Colonic mucosa (tissue), 4 donors: ENCODE results near the gene PSD4. TPM values are rescaled to one million over a fixed set of nuclear protein-coding genes. Genes with fewer than 3 reads are reported as not detected.

Experiments
- DNase-seq: peaks from one replicate; pipeline ENCODE4 v3.0.0-alpha.2; 2020
- H3K27ac ChIP-seq: fragments of 200-600 bp; one replicate; pipeline ENCODE4 v1.8.0; 2021
- H3K27me3 ChIP-seq: fragments of 200-600 bp; one replicate; pipeline ENCODE4 v1.8.0; 2021
- H3K36me3 ChIP-seq: fragments of 200-600 bp; one replicate; pipeline ENCODE4 v1.8.0; 2021
- H3K4me1 ChIP-seq: fragments of 200-600 bp; one replicate; pipeline ENCODE4 v1.8.0; 2021; ENCODE audit warnings: mild to moderate bottlenecking
- H3K4me3 ChIP-seq: fragments of 200-600 bp; one replicate; pipeline ENCODE4 v1.8.0; 2021
- H3K9ac ChIP-seq, 2 donors: one replicate each; pipeline ENCODE4 v1.7.0; 2013; ENCODE audit warnings: control low read depth in 2 of 2, low read depth in 2 of 2, low read length in 2 of 2
- H3K9me3 ChIP-seq: fragments of 200-600 bp; one replicate; pipeline ENCODE4 v1.8.0; 2021
- intact Hi-C: fragments of 100-400 bp; cut with DNase I; formaldehyde crosslinking; loops from one replicate; pipeline ENCODE4 v1.14.1; 2022
- total RNA-seq, 2 donors: library from RNA; stranded (reverse); fragmentation: NEBNext Ultra II Directional in 1 of 2; extraction: Animal tissue kit (Norgen Biotek cat#: 25700) in 1 of 2; gene quantifications; one replicate each; pipeline ENCODE4 v1.2.1, GENCODE V29; 2021
- TF ChIP-seq, protein P1 (sequence below): fragments of 200-600 bp; IDR thresholded peaks from one replicate; pipeline ENCODE4 v1.8.0; 2022; ENCODE audit warnings: antibody characterized with exemption, mild to moderate bottlenecking
- donor health status: healthy.
- donor health status: DM: no; HTN: no; CAD: no.
- donor health status: DM: no; HTN: no; CAD: no.

PSD4 gene
- total RNA-seq, 2 donors from 2014 or later, result 36.5 to 50.6 TPM

DNA sequence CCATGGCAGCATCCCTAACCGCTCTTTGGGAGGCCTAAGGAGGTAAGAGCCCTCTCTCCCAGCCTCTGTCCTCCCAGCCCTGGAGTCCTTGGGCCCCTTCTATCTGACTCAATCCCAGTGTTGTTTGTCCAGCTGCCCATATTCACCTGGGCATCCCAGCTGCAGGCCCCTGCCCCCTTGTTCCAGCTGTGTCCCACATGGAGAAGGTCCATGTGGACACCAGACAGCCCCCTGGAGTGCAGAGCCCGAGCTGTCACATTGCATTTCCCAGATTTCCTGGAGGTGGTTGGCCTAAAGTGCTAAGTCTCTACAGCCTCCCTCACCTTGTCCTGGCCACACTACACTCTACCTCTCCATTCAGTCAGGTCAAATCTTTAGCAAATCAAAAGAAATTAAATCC lies 42.5 kb downstream of the PSD4 start:
- Histone ChIP-seq H3K9ac (no peak overlapping the region), H3K27me3 (no peaks in the 10 kb centered on the region), H3K9me3 (no peaks in the 10 kb centered on the region), H3K4me1 (peaks cover 8% of the 10 kb centered on the region), H3K4me3 (no peak overlapping the region), H3K27ac (no peak overlapping the region), H3K36me3 (no peaks in the 10 kb centered on the region)
- TF ChIP-seq, protein P1, sequence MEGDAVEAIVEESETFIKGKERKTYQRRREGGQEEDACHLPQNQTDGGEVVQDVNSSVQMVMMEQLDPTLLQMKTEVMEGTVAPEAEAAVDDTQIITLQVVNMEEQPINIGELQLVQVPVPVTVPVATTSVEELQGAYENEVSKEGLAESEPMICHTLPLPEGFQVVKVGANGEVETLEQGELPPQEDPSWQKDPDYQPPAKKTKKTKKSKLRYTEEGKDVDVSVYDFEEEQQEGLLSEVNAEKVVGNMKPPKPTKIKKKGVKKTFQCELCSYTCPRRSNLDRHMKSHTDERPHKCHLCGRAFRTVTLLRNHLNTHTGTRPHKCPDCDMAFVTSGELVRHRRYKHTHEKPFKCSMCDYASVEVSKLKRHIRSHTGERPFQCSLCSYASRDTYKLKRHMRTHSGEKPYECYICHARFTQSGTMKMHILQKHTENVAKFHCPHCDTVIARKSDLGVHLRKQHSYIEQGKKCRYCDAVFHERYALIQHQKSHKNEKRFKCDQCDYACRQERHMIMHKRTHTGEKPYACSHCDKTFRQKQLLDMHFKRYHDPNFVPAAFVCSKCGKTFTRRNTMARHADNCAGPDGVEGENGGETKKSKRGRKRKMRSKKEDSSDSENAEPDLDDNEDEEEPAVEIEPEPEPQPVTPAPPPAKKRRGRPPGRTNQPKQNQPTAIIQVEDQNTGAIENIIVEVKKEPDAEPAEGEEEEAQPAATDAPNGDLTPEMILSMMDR, result no peak
- intact Hi-C loops, result no loop called here
- DNase-seq, result no peak

DNA sequence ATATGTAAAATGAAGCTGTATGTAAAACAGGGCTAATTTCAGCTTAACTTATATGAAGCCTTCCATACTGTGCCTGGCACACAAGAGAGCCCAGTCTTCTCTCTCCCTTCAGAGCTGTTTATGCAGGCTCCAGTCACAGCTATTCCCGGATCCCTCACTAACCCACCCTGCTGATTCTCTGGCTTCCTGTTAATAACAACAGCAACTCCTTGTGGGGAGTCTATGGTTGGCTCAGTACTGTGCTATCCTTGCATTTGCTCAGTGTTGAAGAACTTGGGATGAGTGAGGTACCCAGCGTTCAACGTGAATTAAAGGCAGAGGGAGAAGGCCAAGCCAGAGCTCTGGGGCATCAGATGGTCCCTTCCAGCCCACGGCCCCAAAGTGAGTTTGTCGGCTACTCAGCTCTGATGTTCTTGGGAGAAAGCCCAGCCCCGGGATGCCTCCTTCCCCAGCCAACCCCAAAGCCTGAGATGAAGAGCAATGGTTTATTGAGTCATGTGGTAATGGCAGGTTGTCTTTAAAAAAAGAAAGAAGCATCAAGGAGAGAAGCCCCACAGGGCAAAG lies 43.2 kb downstream of the PSD4 start:
- intact Hi-C loops, result no loop called here
- TF ChIP-seq, protein P1, result no peak
- no peaks in the 10 kb centered on the region for H3K36me3 ChIP-seq
- H3K27me3 ChIP-seq, result no peaks in the 10 kb centered on the region
- H3K4me1 ChIP-seq, result peaks cover 8% of the 10 kb centered on the region
- no peaks in the 10 kb centered on the region for H3K9me3 ChIP-seq
- no peak overlapping the region for H3K27ac ChIP-seq
- no peak for DNase-seq
- no peak overlapping the region for H3K4me3 ChIP-seq
- H3K9ac ChIP-seq, result peak overlapping the region in 1 of 2 donors; percentile 28

DNA sequence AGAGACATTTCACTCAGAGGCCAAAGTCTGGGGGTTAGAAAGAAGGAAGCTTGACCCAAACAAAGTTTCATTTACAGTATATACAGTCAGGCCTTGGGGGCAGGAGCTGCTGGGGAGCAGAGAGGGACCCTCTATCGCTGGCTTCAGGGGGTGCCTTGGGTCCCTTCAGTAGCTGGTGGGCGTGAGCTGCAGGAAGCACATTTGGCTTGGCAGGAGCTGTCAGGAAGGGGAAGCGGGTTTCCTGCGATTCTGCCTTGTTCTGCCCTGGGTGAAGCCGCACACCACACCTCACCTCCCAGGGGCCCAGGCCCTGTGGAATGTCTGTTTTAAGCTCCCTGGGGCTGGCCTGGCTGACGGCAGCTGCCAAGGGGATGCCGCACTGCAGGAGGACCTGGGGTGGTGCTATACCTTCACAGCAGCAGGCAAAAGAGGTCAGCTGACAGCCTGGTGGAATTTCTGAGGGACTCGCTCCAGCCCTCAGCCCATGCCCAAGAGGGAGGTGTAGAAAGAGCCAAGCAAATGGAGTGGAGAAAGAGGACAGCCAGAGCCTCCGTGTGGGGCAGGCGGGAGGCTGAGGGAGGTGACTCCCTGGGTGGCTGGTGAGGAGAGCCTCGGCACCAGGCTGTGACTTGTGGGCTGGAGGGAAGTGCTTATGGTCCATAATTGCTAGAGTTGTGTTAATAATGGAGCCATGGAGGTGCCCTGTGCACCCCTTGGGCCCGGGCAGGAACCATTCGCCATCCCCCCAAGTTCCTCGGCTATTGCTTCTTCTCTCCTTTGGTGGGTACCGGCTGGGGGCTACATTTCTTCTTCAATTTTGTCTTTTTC lies 43.9 kb downstream of the PSD4 start:
- H3K36me3 ChIP-seq, result no peaks in the 10 kb centered on the region
- no peak overlapping the region for H3K4me3 ChIP-seq
- intact Hi-C loops, result no loop called here
- peak overlapping the region in 1 of 2 donors; percentile 58 for H3K9ac ChIP-seq
- TF ChIP-seq, protein P1, result no peak
- peak overlapping the region; percentile 68 for H3K27ac ChIP-seq
- peaks cover 8% of the 10 kb centered on the region for H3K4me1 ChIP-seq
- H3K27me3 ChIP-seq, result no peaks in the 10 kb centered on the region
- no peak for DNase-seq
- no peaks in the 10 kb centered on the region for H3K9me3 ChIP-seq

DNA sequence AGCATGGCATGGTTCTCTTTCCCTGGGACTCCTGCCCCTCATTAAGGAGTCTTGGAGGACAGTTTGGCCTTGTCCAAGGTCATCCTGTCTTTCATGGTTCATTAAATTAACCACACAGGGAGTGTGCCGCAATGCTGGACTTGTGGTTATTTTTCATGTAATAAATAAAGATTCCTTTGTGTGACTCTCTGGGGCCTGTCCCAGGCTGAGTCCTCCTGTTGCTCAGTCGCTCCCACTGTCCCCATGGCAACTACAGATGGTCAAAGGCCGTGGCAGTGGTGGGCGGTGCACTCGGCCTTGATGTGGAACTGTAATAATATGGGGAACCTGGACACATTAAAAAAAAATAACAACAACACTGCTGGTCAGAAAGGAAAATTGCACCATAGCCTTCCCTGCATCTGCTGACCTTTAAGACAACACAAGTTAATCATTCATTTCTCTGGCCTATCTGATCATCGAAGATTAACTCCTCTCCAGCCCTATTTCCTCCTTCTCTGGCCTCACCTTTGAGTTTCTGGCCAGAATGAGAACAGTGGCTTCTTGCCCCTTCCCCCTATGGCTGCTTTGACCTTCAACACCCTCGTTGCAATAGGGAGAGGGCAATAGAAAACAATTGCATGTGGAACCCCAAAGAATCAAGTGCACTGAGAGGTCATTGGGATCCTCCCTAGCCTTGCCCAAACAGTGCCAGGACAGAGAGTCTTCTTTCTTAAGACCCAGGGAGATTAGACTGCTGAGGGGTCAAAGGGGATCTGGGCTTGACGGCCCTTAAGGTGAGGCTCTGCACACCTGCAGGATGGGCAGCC lies 44.7 kb downstream of the PSD4 start:
- TF ChIP-seq, protein P1, result no peak
- Histone ChIP-seq H3K9ac (peak overlapping the region; percentile 3 to 58), H3K4me1 (peaks cover 8% of the 10 kb centered on the region), H3K4me3 (no peak overlapping the region), H3K27ac (peak overlapping the region; percentile 68), H3K36me3 (no peaks in the 10 kb centered on the region), H3K27me3 (no peaks in the 10 kb centered on the region), H3K9me3 (no peaks in the 10 kb centered on the region)
- intact Hi-C loops, result no loop called here
- peak; percentile 81 for DNase-seq

DNA sequence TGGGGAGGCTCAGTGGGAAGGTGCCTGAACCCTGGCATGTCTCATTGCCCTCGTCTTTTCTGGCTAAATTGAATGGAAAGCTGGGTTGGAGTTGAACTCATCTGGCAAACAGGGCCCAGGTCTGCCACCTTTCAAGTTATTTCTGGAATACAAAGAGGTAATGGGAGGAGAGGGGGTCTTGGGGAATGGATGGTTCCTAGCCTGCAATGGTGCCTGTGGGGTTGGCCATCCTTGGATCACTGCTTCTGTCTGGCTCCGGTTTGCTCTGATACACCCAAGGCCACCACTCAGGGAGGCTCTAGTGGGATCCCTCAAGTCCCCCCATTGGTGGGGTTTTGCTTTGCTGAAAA lies 45.3 kb downstream of the PSD4 start:
- H3K27ac ChIP-seq, result peak overlapping the region; percentile 63
- no peaks in the 10 kb centered on the region for H3K36me3 ChIP-seq
- no peak overlapping the region for H3K4me3 ChIP-seq
- DNase-seq, result no peak
- intact Hi-C loops, result no loop called here
- H3K9me3 ChIP-seq, result no peaks in the 10 kb centered on the region
- H3K27me3 ChIP-seq, result no peaks in the 10 kb centered on the region
- TF ChIP-seq, protein P1, result no peak
- H3K4me1 ChIP-seq, result peaks cover 8% of the 10 kb centered on the region
- H3K9ac ChIP-seq, result peak overlapping the region in 1 of 2 donors; percentile 41
